LNCAP (cell line): Measurements from ENCODE around the gene AGPS.

Source experiments
- TF ChIP-seq, protein P1 (sequence below): fragments of 450-650 bp; IDR thresholded peaks from 2 replicates; pipeline ENCODE4 v1.5.1; 2017; ENCODE audit warnings: mild to moderate bottlenecking

AGPS gene

GRCh38 chr2:177467646-177468045 is 75.1 kb downstream of the AGPS start:
- TF ChIP-seq, protein P1, sequence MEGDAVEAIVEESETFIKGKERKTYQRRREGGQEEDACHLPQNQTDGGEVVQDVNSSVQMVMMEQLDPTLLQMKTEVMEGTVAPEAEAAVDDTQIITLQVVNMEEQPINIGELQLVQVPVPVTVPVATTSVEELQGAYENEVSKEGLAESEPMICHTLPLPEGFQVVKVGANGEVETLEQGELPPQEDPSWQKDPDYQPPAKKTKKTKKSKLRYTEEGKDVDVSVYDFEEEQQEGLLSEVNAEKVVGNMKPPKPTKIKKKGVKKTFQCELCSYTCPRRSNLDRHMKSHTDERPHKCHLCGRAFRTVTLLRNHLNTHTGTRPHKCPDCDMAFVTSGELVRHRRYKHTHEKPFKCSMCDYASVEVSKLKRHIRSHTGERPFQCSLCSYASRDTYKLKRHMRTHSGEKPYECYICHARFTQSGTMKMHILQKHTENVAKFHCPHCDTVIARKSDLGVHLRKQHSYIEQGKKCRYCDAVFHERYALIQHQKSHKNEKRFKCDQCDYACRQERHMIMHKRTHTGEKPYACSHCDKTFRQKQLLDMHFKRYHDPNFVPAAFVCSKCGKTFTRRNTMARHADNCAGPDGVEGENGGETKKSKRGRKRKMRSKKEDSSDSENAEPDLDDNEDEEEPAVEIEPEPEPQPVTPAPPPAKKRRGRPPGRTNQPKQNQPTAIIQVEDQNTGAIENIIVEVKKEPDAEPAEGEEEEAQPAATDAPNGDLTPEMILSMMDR: no peak

- TF ChIP-seq, protein P1: no peak
Observed at GRCh38 chr2:177471990-177472389, 79.4 kb downstream of the AGPS start.

- TF ChIP-seq, protein P1: no peak
Observed at GRCh38 chr2:177474301-177474700, 81.7 kb downstream of the AGPS start.

- TF ChIP-seq, protein P1: no peak
Observed at GRCh38 chr2:177474998-177475397, 82.4 kb downstream of the AGPS start.

DNA sequence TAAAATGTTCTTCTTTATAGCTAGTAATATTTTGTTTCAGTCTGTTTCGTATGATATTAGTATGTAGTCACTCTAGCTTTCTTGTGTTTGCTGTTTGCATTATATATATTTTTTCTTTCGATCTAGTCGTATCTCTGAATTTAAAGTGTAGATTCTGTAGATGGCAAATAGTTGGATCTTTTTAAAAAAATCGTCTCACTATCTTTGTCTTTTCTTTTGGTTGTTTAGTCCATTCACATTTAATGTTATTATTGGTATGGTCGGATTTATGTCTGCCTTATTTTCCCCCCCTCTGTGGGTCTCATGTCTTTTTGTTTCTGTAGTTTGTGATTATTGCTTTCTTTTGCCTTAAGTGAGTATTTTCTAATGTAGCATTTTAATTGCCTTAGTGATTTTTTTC is 84.3 kb downstream of the AGPS start:
- TF ChIP-seq, protein P1: no peak

GRCh38 chr2:177478029-177478428 is 85.5 kb downstream of the AGPS start:
- TF ChIP-seq, protein P1: no peak

GRCh38 chr2:177478907-177479306 is 86.3 kb downstream of the AGPS start:
- TF ChIP-seq, protein P1: no peak

DNA sequence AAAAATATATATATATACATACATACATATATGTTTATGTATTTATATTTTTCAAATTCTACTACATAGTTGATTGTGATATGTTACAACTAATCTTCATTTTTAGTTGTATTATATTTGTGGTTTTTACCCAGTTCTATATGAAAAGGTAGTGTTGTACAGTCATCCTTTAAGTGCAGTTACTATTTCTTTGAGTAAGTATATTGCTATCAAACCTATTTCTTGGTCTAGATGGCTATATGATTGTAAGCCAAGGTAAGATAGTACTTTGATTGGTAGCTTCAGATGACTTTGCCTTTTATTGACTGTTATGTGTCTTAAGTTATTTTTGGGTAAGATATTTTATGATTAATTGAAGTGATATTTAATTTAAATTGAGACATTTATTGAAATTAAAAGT is 89.6 kb downstream of the AGPS start:
- TF ChIP-seq, protein P1: no peak
